MCF 10A (cell line): Measurements from ENCODE around the gene RELCH. TPM values are rescaled to one million over a fixed set of nuclear protein-coding genes. Genes with fewer than 3 reads are reported as not detected.

Experiments used
- BruUV-seq: library from RNA; stranded (reverse); fragments of 400-500 nt; replicated peaks from 2 replicates; lab custom pipeline; 2021; lab: Mats Ljungman, UMichigan
- CTCF ChIA-PET: fragments of 300-600 bp; sonication (Branson Sonifier 250); formaldehyde crosslinking; extraction: SDS; loops from one replicate; lab custom pipeline; 2021; ENCODE audit warnings: antibody characterized with exemption, inconsistent platforms; lab: Yijun Ruan, JAX
- POLR2A ChIA-PET: fragments of 300-600, 350-650 bp; sonication (Branson Sonifier 250); formaldehyde crosslinking; extraction: SDS; loops from one replicate; lab custom pipeline; 2020; ENCODE audit warnings: antibody characterized with exemption, inconsistent platforms; lab: Yijun Ruan, JAX
- DNase-seq: peaks from one replicate; pipeline ENCODE4 v3.0.0-alpha.2; 2018; ENCODE audit not compliant: unreplicated experiment
- H3K27ac Mint-ChIP-seq: one replicate; pipeline ENCODE4 v1.8.0; 2022; ENCODE audit warnings: mild to moderate bottlenecking, low read depth, mixed read lengths; ENCODE audit not compliant: unreplicated experiment
- H3K27me3 Mint-ChIP-seq: one replicate; pipeline ENCODE4 v1.8.0; 2022; ENCODE audit warnings: mixed read lengths; ENCODE audit not compliant: insufficient read depth, unreplicated experiment
- H3K36me3 Mint-ChIP-seq: one replicate; pipeline ENCODE4 v1.8.0; 2022; ENCODE audit warnings: mild to moderate bottlenecking, moderate library complexity, mixed read lengths; ENCODE audit not compliant: insufficient read depth, unreplicated experiment
- H3K4me1 Mint-ChIP-seq: one replicate; pipeline ENCODE4 v1.8.0; 2022; ENCODE audit warnings: mixed read lengths; ENCODE audit not compliant: insufficient read depth, unreplicated experiment
- H3K4me3 Mint-ChIP-seq: one replicate; pipeline ENCODE4 v1.8.0; 2022; ENCODE audit warnings: mild to moderate bottlenecking, moderate library complexity, mixed read lengths; ENCODE audit not compliant: unreplicated experiment
- H3K9me3 Mint-ChIP-seq: one replicate; pipeline ENCODE4 v1.8.0; 2022; ENCODE audit warnings: mixed read lengths; ENCODE audit not compliant: unreplicated experiment
- CTCF ChIP-seq: fragments of 200-600 bp; IDR thresholded peaks from one replicate; pipeline ENCODE4 v1.8.0; 2022; ENCODE audit warnings: antibody characterized with exemption, mild to moderate bottlenecking; ENCODE audit not compliant: unreplicated experiment
- intact Hi-C: fragments of 100-400 bp; cut with micrococcal nuclease; formaldehyde crosslinking; loops from 2 replicates; pipeline ENCODE4 v1.14.1; 2022
- total RNA-seq: library from RNA; stranded (reverse); gene quantifications from 2 replicates; pipeline ENCODE4 v1.2.3, GENCODE V29; 2022

RELCH gene
- total RNA-seq, 1 experiment from 2014 or later: 24.7 TPM

GRCh38 chr18:62326646-62327348 lies 139.7 kb downstream of the RELCH start:
- intact Hi-C loops: loop anchor here (5.0 kb wide), 1 partner anchor 144 kb away; no protein-coding TSS in a partner anchor
- Mint-ChIP-seq H3K36me3 (no peaks in the 10 kb centered on the region), H3K4me3 (peak overlapping the region; percentile 75), H3K27me3 (peaks cover 27% of the 10 kb centered on the region), H3K27ac (no peak overlapping the region), H3K9me3 (no peaks in the 10 kb centered on the region), H3K4me1 (peaks cover 18% of the 10 kb centered on the region)
- DNase-seq: no peak
- ChIA-PET CTCF (interaction anchor here (0.5 to 3.0 kb wide), 3 partner anchors 11 to 747 kb away, joined by 3 to 12 read pairs (median 5); no protein-coding TSS in a partner anchor), POLR2A (interaction anchor here (0.6 to 1.6 kb wide), 3 partner anchors 10 to 195 kb away, joined by 3 to 6 read pairs (median 3); partner anchors contain the start of gene ZCCHC2)
- no TSS peak for BruUV-seq
- no peak for TF ChIP-seq CTCF

- intact Hi-C loops: loop anchor here (5.0 kb wide), 1 partner anchor 146 kb away; no protein-coding TSS in a partner anchor
- ChIA-PET CTCF (interaction anchor here (0.6 to 3.0 kb wide), 7 partner anchors 12 to 1974 kb away, joined by 3 to 12 read pairs (median 4); no protein-coding TSS in a partner anchor), POLR2A (interaction anchor here (0.5 to 0.6 kb wide), 3 partner anchors 13 to 845 kb away, joined by 3 read pairs; no protein-coding TSS in a partner anchor)
- Mint-ChIP-seq H3K4me1 (peaks cover 18% of the 10 kb centered on the region), H3K27ac (no peak overlapping the region), H3K9me3 (no peaks in the 10 kb centered on the region), H3K4me3 (no peak overlapping the region), H3K27me3 (peaks cover 16% of the 10 kb centered on the region), H3K36me3 (no peaks in the 10 kb centered on the region)
- no TSS peak for BruUV-seq
- no peak for TF ChIP-seq CTCF
- DNase-seq: no peak
These were observed 140.9 kb downstream of the RELCH start for GRCh38 chr18:62327977-62328376.

GRCh38 chr18:62328586-62329525 lies 141.8 kb downstream of the RELCH start:
- BruUV-seq: no TSS peak
- no peak for TF ChIP-seq CTCF
- ChIA-PET CTCF (interaction anchor here (0.6 to 2.1 kb wide), 6 partner anchors 13 to 458 kb away, joined by 3 to 5 read pairs (median 4); no protein-coding TSS in a partner anchor), POLR2A (no interaction called here)
- no peaks in the 10 kb centered on the region for H3K9me3 Mint-ChIP-seq
- peaks cover 18% of the 10 kb centered on the region for H3K4me1 Mint-ChIP-seq
- no peaks in the 10 kb centered on the region for H3K36me3 Mint-ChIP-seq
- H3K4me3 Mint-ChIP-seq: no peak overlapping the region
- intact Hi-C loops: loop anchor here (5.0 kb wide), 1 partner anchor 147 kb away; no protein-coding TSS in a partner anchor
- DNase-seq: no peak
- peaks cover 7% of the 10 kb centered on the region for H3K27me3 Mint-ChIP-seq
- no peak overlapping the region for H3K27ac Mint-ChIP-seq
